GM06990 (cell line): Measurements from ENCODE around the gene UQCRC2.

Experiments used
- DNase-seq: peaks from one replicate; pipeline ENCODE4 v3.0.0-alpha.2; 2011; ENCODE audit not compliant: insufficient read length; ENCODE audit errors: extremely low read depth
- H3K27me3 ChIP-seq: replicated peaks from 2 replicates; pipeline ENCODE4 v1.6.0; 2011; ENCODE audit warnings: low read length; ENCODE audit not compliant: control insufficient read depth, insufficient read depth
- H3K36me3 ChIP-seq: 2 replicates; pipeline ENCODE4 v1.5.1; 2011; ENCODE audit warnings: low read length; ENCODE audit not compliant: control insufficient read depth, insufficient read depth
- H3K4me3 ChIP-seq: replicated peaks from 2 replicates; pipeline ENCODE4 v1.5.1; 2011; ENCODE audit warnings: low read depth, mild to moderate bottlenecking, control low read depth, low read length
- TF ChIP-seq, protein P1 (sequence below): IDR thresholded peaks from 2 replicates; pipeline ENCODE4 v1.5.1; 2011; ENCODE audit warnings: low read length, control low read depth, mild to moderate bottlenecking, inconsistent platforms; ENCODE audit not compliant: insufficient read depth, poor library complexity, severe bottlenecking

UQCRC2 gene

DNA sequence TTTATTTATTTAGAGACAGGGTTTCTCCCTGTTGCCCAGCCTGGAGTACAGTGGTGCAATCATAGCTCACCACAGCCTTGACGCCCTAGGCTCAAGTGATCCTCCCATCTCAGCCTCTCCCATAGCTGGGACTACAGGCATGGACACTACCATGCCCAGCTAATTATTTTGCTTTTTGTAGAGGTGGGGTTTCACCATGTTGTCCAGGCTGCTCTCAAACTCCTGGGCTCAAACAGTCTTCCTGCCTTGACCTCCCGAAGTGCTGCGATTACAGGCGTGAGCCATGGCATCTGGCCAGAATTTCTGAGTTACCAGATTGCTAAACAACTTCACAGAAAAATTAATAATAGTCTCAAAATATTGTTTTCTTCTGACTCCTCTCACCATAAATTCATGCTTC lies 76.5 kb downstream of the UQCRC2 start:
- H3K4me3 ChIP-seq, result no peak overlapping the region
- DNase-seq, result no peak
- TF ChIP-seq, protein P1, sequence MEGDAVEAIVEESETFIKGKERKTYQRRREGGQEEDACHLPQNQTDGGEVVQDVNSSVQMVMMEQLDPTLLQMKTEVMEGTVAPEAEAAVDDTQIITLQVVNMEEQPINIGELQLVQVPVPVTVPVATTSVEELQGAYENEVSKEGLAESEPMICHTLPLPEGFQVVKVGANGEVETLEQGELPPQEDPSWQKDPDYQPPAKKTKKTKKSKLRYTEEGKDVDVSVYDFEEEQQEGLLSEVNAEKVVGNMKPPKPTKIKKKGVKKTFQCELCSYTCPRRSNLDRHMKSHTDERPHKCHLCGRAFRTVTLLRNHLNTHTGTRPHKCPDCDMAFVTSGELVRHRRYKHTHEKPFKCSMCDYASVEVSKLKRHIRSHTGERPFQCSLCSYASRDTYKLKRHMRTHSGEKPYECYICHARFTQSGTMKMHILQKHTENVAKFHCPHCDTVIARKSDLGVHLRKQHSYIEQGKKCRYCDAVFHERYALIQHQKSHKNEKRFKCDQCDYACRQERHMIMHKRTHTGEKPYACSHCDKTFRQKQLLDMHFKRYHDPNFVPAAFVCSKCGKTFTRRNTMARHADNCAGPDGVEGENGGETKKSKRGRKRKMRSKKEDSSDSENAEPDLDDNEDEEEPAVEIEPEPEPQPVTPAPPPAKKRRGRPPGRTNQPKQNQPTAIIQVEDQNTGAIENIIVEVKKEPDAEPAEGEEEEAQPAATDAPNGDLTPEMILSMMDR, result no peak
- no peaks in the 10 kb centered on the region for H3K27me3 ChIP-seq
- no peaks in the 10 kb centered on the region; the same call in 1 of the 2 replicates for H3K36me3 ChIP-seq

DNA sequence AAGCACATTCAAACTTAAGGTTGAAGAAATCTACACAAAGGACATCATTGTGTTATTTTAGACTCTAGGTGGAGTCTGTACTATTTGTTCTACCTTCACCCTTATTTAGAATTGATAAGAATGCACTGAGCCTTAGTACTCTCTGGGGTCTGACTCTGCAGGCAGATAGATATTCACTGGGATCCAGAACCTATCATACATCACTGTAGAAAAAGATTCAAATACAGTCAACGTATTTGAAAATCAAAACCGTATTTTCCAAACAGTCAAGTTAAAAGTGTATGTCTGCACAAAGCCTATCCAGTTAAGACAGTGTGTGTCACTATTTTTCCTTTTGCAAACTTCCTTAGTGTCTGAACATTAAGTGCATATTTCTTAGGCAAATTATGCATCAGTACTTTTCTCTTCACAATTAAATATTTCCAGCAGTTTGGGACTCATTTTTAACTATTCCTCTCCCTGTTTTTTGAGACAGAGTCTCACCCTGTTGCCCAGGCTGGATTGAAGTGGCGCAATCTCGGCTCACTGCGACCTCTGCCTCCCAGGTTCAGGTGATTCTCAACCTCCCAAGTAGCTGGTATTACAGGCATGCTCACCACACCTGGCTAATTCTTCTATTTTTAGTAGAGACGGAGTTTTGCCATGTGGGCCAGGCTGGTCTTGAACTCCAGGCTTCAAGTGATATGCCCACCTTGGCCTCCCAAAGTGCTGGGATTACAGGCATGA lies 77.1 kb downstream of the UQCRC2 start:
- Histone ChIP-seq H3K36me3 (no peaks in the 10 kb centered on the region; the same call in 1 of the 2 replicates), H3K4me3 (no peak overlapping the region), H3K27me3 (no peaks in the 10 kb centered on the region)
- TF ChIP-seq, protein P1, result no peak
- DNase-seq, result no peak

DNA sequence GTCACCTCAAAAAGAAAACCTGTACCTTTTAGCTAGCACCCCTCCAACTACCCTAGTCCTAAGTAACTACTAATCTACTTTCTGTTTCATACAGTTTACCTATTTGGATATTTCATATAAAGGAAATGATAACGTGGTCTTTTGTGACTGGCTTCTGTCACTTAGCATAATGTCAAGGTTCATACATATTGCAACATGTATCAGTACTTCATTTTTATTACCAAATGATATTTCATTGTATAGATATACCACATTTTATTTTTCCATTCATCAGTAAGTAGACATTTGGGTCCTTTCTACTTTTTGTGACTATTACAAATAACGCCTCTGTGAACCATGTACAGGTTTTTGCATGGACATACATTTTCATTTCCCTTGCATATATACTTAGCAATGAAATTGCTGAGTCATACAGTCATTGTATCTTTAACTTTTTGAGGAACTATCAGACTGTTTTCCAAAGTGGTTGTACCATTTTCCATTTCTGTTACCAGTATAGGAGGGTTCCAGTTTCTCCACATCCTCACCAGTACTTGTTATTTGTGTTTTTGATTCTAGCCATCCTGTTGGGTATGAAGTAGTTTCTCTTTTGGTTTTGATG lies 78.4 kb downstream of the UQCRC2 start:
- Histone ChIP-seq H3K4me3 (no peak overlapping the region), H3K27me3 (no peaks in the 10 kb centered on the region), H3K36me3 (no peaks in the 10 kb centered on the region; the same call in 1 of the 2 replicates)
- no peak for DNase-seq
- TF ChIP-seq, protein P1, result no peak
